Caco-2 (cell line): Measurements from ENCODE around the gene DCAF4. TPM values are rescaled to one million over a fixed set of nuclear protein-coding genes. Genes with fewer than 3 reads are reported as not detected.
"Not testable (repeated sequence)": the region's sequence is repeated elsewhere in the genome, so short reads cannot be mapped to it uniquely, and the experiment has no call there.

ENCODE experiments used
- BruUV-seq: library from RNA; stranded (reverse); fragments of 400-500 nt; replicated peaks from 2 replicates; lab custom pipeline; 2021; lab: Mats Ljungman, UMichigan
- CTCF ChIA-PET: fragments of 300-600 bp; sonication (Branson Sonifier 250); formaldehyde crosslinking; loops from one replicate; lab custom pipeline; 2022; ENCODE audit warnings: antibody characterized with exemption; lab: Charles Lee
- POLR2A ChIA-PET: fragments of 300-600 bp; sonication (Branson Sonifier 250); formaldehyde crosslinking; loops from one replicate; lab custom pipeline; 2022; ENCODE audit warnings: antibody characterized with exemption; lab: Charles Lee
- DNase-seq, 2 experiments: peaks; one replicate each; pipeline versions ENCODE4 v3.0.0 to v3.0.0-alpha.2; 2020 to 2022
- H3K27me3 ChIP-seq: replicated peaks from 2 replicates; pipeline ENCODE4 v1.6.0; 2011; ENCODE audit warnings: low read length; ENCODE audit not compliant: control insufficient read depth, insufficient read depth
- H3K36me3 ChIP-seq: 2 replicates; pipeline ENCODE4 v1.5.1; 2011; ENCODE audit warnings: low read length; ENCODE audit not compliant: control insufficient read depth, insufficient read depth
- H3K4me1 ChIP-seq: fragments of 250-450 bp; sonication (Bioruptor Pico); 2 replicates; pipeline ENCODE4 v1.5.1; 2020; ENCODE audit warnings: mild to moderate bottlenecking
- H3K4me3 ChIP-seq: 2 replicates; pipeline ENCODE4 v1.5.1; 2011; ENCODE audit warnings: low read depth, mild to moderate bottlenecking, control low read depth, low read length
- H3K9me3 ChIP-seq: fragments of 250-450 bp; sonication (Bioruptor Pico); 2 replicates; pipeline ENCODE4 v1.5.1; 2020; ENCODE audit warnings: mild to moderate bottlenecking, moderate library complexity
- H3K27ac Mint-ChIP-seq: one replicate; pipeline ENCODE4 v1.8.0; 2022; ENCODE audit warnings: mixed read lengths; ENCODE audit not compliant: unreplicated experiment
- H3K27me3 Mint-ChIP-seq: one replicate; pipeline ENCODE4 v1.8.0; 2022; ENCODE audit warnings: mixed read lengths; ENCODE audit not compliant: insufficient read depth, unreplicated experiment
- H3K36me3 Mint-ChIP-seq: one replicate; pipeline ENCODE4 v1.8.0; 2022; ENCODE audit warnings: mild to moderate bottlenecking, mixed read lengths; ENCODE audit not compliant: insufficient read depth, unreplicated experiment
- H3K4me1 Mint-ChIP-seq: one replicate; pipeline ENCODE4 v1.8.0; 2022; ENCODE audit warnings: low read depth, mixed read lengths; ENCODE audit not compliant: unreplicated experiment
- H3K4me3 Mint-ChIP-seq: one replicate; pipeline ENCODE4 v1.8.0; 2022; ENCODE audit warnings: mild to moderate bottlenecking, moderate library complexity, mixed read lengths; ENCODE audit not compliant: unreplicated experiment
- H3K9me3 Mint-ChIP-seq: one replicate; pipeline ENCODE4 v1.8.0; 2022; ENCODE audit warnings: mixed read lengths; ENCODE audit not compliant: unreplicated experiment
- intact Hi-C: fragments of 100-400 bp; cut with micrococcal nuclease; formaldehyde crosslinking; loops from one replicate; pipeline ENCODE4 v1.10.0; 2022; ENCODE audit not compliant: unreplicated experiment
- total RNA-seq: library from RNA; stranded (reverse); gene quantifications from 2 replicates; pipeline ENCODE4 v1.2.3, GENCODE V29; 2022
- TF ChIP-seq, protein P1 (sequence below), 2 experiments: fragments of 200-600 bp in 1 of 2; IDR thresholded peaks; 1 replicate in 1 of 2; 2 replicates in 1 of 2; pipeline versions ENCODE4 v1.5.1 to v1.8.0; 2011 to 2022; ENCODE audit warnings: antibody characterized with exemption in 1 of 2, control low read depth in 1 of 2, inconsistent platforms in 1 of 2, low read depth in 1 of 2, low read length in 1 of 2, mild to moderate bottlenecking in 1 of 2, moderate library complexity in 1 of 2; ENCODE audit not compliant: insufficient read depth in 1 of 2, severe bottlenecking in 1 of 2, unreplicated experiment in 1 of 2

The DCAF4 gene
- total RNA-seq, 1 experiment from 2014 or later = 21.1 TPM

DNA sequence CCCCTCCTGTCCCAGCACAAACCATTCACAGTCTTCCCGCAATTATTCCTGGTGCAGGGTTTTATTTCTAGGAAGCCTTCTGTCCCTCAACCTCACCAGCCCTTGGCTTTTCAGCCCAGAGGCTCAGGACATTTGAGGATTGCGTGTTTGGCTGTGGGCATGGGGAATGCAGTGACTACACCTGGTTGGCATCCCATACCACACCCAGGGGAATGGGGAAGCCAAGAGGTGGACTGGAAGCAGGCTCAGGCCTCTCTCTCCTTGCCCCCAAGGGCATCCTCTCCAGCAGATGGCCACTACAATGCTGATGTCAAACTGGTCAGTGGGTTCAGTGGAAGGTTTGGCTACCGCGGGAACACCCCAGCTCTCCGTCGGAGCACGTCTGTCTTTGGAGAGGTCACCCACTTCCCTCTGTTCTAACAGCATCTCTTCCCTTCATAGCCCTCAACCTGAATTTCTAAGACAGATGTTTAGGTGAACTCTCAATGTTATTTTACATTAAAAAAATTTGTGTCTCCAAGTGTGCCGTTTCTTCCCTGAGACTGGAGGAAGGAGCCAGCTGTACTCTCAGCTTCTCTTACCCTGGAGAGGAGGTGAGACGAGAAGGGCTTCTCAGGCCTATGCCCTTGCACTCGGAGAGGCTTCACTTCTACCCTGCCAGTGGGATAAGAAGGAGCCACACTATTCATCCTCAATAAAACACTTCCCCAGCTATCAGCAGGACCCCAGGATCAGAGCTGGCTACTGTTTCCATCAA lies 35.5 kb downstream of the DCAF4 start:
- Mint-ChIP-seq H3K36me3 (peaks cover 14% of the 10 kb centered on the region), H3K4me3 (no peak overlapping the region), H3K27ac (no peak overlapping the region), H3K4me1 (no peaks in the 10 kb centered on the region), H3K27me3 (no peaks in the 10 kb centered on the region), H3K9me3 (no peaks in the 10 kb centered on the region)
- Histone ChIP-seq H3K9me3 (no peaks in the 10 kb centered on the region), H3K27me3 (no peaks in the 10 kb centered on the region), H3K4me3 (no peak overlapping the region), H3K4me1 (no peaks in the 10 kb centered on the region), H3K36me3 (no peaks in the 10 kb centered on the region; the same call in 1 of the 2 replicates)
- ChIA-PET CTCF (no interaction called here), POLR2A (no interaction called here)
- DNase-seq = no peak
- intact Hi-C loops = no loop called here
- BruUV-seq = no TSS peak
- TF ChIP-seq, protein P1, sequence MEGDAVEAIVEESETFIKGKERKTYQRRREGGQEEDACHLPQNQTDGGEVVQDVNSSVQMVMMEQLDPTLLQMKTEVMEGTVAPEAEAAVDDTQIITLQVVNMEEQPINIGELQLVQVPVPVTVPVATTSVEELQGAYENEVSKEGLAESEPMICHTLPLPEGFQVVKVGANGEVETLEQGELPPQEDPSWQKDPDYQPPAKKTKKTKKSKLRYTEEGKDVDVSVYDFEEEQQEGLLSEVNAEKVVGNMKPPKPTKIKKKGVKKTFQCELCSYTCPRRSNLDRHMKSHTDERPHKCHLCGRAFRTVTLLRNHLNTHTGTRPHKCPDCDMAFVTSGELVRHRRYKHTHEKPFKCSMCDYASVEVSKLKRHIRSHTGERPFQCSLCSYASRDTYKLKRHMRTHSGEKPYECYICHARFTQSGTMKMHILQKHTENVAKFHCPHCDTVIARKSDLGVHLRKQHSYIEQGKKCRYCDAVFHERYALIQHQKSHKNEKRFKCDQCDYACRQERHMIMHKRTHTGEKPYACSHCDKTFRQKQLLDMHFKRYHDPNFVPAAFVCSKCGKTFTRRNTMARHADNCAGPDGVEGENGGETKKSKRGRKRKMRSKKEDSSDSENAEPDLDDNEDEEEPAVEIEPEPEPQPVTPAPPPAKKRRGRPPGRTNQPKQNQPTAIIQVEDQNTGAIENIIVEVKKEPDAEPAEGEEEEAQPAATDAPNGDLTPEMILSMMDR (IDR thresholded peaks at IDR 0.05; ENCODE audit: insufficient read depth in 1 of 2, low read depth in 1 of 2, low read length in 1 of 2, severe bottlenecking in 1 of 2, unreplicated experiment in 1 of 2) = no peak

DNA sequence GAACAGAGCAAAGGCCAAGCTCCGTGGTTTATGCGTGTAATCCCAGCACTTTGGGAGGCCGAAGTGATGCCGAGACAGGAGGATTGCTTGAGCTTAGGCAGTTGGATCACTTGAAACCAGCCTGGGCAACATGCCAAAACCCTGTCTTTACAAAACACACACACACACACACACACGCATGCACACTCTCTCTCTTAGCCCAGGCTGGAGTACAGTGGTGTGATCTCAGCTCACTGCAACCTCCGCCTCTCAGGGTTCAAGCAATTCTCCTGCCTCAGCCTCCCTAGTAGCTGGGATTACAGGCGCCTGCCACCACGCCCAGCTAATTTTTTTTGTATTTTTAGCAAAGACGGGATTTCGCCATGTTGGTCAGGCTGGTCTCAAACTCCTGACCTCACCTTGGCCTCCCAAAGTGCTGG lies 36.1 kb downstream of the DCAF4 start:
- DNase-seq, H3K27me3 ChIP-seq, H3K4me3 Mint-ChIP-seq, H3K9me3 Mint-ChIP-seq, H3K4me1 Mint-ChIP-seq, H3K27ac Mint-ChIP-seq, CTCF ChIA-PET, intact Hi-C loops, H3K4me1 ChIP-seq, H3K4me3 ChIP-seq, BruUV-seq, H3K27me3 Mint-ChIP-seq, H3K9me3 ChIP-seq, POLR2A ChIA-PET, H3K36me3 ChIP-seq: not testable (repeated sequence)
- H3K36me3 Mint-ChIP-seq = peaks cover 14% of the 10 kb centered on the region

DNA sequence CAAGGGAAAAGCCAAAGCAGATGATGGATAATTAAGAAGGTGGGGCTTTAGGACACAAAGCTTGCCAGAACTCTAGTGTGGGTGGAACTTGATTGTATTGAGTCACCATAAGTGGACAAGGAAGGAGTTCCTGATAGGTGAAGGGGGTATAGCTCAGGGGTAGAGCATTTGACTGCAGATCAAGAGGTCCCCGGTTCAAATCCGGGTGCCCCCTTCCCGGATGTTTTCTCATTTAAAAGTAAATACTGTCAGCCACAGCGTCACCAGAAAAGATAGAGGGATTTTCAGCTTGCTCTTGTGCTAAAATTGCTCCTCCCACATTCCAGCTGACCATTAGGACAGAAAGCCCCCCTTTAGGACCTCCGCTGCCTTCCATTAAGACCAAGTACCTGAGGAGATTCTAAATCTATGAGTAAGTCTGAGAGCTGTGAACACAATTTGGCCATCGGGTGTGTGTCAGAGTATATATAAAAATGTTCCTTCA lies 36.6 kb downstream of the DCAF4 start:
- H3K27me3 Mint-ChIP-seq = no peaks in the 10 kb centered on the region
- H3K4me1 ChIP-seq = no peaks in the 10 kb centered on the region
- ChIA-PET CTCF (no interaction called here), POLR2A (no interaction called here)
- DNase-seq = no peak
- no peaks in the 10 kb centered on the region for H3K9me3 ChIP-seq
- H3K4me3 ChIP-seq = no peak overlapping the region
- peaks cover 14% of the 10 kb centered on the region for H3K36me3 Mint-ChIP-seq
- intact Hi-C loops = no loop called here
- no peaks in the 10 kb centered on the region for H3K9me3 Mint-ChIP-seq
- H3K36me3 ChIP-seq = no peaks in the 10 kb centered on the region; the same call in 1 of the 2 replicates
- H3K27me3 ChIP-seq = no peaks in the 10 kb centered on the region
- TF ChIP-seq, protein P1 (IDR thresholded peaks at IDR 0.05; ENCODE audit: insufficient read depth in 1 of 2, low read depth in 1 of 2, low read length in 1 of 2, severe bottlenecking in 1 of 2, unreplicated experiment in 1 of 2) = no peak
- H3K27ac Mint-ChIP-seq = no peak overlapping the region
- H3K4me1 Mint-ChIP-seq = no peaks in the 10 kb centered on the region
- no TSS peak for BruUV-seq
- H3K4me3 Mint-ChIP-seq = no peak overlapping the region
